Mucosa of rectum (tissue), 2 donors: ENCODE results near the gene PLXNA4.

Source experiments
- H3K27ac ChIP-seq, 2 donors: one replicate each; pipeline ENCODE4 v1.7.0; 2013; ENCODE audit warnings: inconsistent platforms in 2 of 2, low read depth in 2 of 2, low read length in 2 of 2
- H3K27me3 ChIP-seq, 2 donors: one replicate each; pipeline ENCODE4 v1.7.0; 2013; ENCODE audit warnings: low read length in 2 of 2; ENCODE audit not compliant: control insufficient read depth in 2 of 2, insufficient read depth in 2 of 2
- H3K36me3 ChIP-seq, 2 donors: one replicate each; pipeline ENCODE4 v1.7.0; 2013; ENCODE audit warnings: low read length in 2 of 2; ENCODE audit not compliant: control insufficient read depth in 2 of 2, insufficient read depth in 2 of 2
- H3K4me1 ChIP-seq, 2 donors: one replicate each; pipeline ENCODE4 v1.7.0; 2013; ENCODE audit warnings: low read length in 2 of 2, mild to moderate bottlenecking in 1 of 2; ENCODE audit not compliant: control insufficient read depth in 2 of 2, insufficient read depth in 2 of 2
- H3K4me3 ChIP-seq, 2 donors: one replicate each; pipeline ENCODE4 v1.7.0; 2013; ENCODE audit warnings: low read length in 2 of 2
- H3K9ac ChIP-seq, 2 donors: one replicate each; pipeline ENCODE4 v1.7.0; 2013; ENCODE audit warnings: low read length in 2 of 2, low read depth in 1 of 2, mild to moderate bottlenecking in 1 of 2
- H3K9me3 ChIP-seq, 2 donors: one replicate each; pipeline ENCODE4 v1.7.0; 2013; ENCODE audit warnings: low read length in 2 of 2; ENCODE audit not compliant: control insufficient read depth in 2 of 2
- donor health status: healthy.
- donor health status: Normal muscosa, but diverticular disease.

PLXNA4 gene

GRCh38 chr7:132098327-132098726, 477.9 kb downstream of the PLXNA4 start:
- no peaks in the 10 kb centered on the region for H3K36me3 ChIP-seq
- peaks cover 0 to 2% of the 10 kb centered on the region in 2 donors for H3K27me3 ChIP-seq
- H3K4me1 ChIP-seq = peaks cover 0 to 4% of the 10 kb centered on the region in 2 donors
- H3K27ac ChIP-seq = no peak overlapping the region
- H3K9me3 ChIP-seq = no peaks in the 10 kb centered on the region
- no peak overlapping the region for H3K4me3 ChIP-seq
- H3K9ac ChIP-seq = no peak overlapping the region

DNA sequence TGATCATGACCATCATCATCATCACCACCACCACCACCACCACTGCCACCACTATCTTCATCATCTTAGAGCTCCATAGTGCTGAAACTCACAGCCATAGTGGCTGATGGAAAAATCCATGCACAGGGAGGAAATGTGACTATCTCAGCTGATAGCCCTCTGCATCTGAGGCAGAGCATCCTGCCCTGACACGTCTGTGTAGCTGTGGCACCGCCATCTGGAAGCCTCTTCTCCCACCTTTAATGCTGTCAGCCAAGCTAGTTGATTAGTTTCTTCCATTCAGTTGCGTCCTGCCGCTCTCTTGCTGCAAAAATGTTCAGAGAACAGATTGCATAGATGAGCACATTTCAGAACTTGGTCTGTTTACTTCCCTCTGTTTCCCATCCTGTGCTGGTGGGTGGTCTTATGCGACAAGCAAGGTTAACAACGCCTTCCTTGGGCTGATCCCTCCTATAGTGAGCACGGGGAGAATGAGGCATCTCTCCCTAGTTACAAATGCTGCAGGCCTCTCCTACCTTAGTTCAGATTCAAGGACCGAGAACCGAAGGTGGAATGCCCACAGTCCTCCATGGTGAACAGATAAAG, 478.6 kb downstream of the PLXNA4 start:
- no peaks in the 10 kb centered on the region for H3K36me3 ChIP-seq
- peaks cover 0 to 2% of the 10 kb centered on the region in 2 donors for H3K27me3 ChIP-seq
- no peaks in the 10 kb centered on the region for H3K4me1 ChIP-seq
- no peak overlapping the region for H3K4me3 ChIP-seq
- no peaks in the 10 kb centered on the region for H3K9me3 ChIP-seq
- H3K27ac ChIP-seq = no peak overlapping the region
- H3K9ac ChIP-seq = no peak overlapping the region

- peaks cover 0 to 2% of the 10 kb centered on the region in 2 donors for H3K27me3 ChIP-seq
- no peak overlapping the region for H3K4me3 ChIP-seq
- H3K9me3 ChIP-seq = no peaks in the 10 kb centered on the region
- H3K4me1 ChIP-seq = no peaks in the 10 kb centered on the region
- H3K27ac ChIP-seq = no peak overlapping the region
- H3K36me3 ChIP-seq = no peaks in the 10 kb centered on the region
- no peak overlapping the region for H3K9ac ChIP-seq
Measured at GRCh38 chr7:132095111-132095765, 481.0 kb downstream of the PLXNA4 start.

DNA sequence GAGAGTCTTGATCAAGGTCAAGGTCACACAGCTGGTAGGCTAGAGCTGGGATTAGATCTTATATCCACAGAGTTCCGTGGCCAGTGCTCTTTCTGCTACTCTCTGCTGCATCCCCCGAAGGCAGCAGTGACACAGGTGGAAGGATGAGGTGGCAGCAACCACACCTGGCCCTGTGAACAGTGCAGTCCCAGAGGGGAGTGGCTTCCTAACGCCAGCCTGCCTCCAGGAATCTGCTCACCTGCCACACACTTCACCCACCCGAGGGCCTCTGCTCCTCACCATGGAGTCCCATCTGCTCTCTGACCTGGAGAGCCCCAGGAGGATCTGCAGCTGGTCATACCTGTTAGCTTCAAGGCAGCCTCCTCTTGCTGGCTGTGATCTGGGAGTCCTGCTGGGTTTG, 484.2 kb downstream of the PLXNA4 start:
- no peak overlapping the region for H3K9ac ChIP-seq
- no peak overlapping the region for H3K4me3 ChIP-seq
- no peaks in the 10 kb centered on the region for H3K9me3 ChIP-seq
- H3K36me3 ChIP-seq = no peaks in the 10 kb centered on the region
- no peaks in the 10 kb centered on the region for H3K4me1 ChIP-seq
- H3K27me3 ChIP-seq = no peaks in the 10 kb centered on the region
- H3K27ac ChIP-seq = no peak overlapping the region

GRCh38 chr7:132091706-132092105, 484.6 kb downstream of the PLXNA4 start:
- H3K27me3 ChIP-seq = no peaks in the 10 kb centered on the region
- no peak overlapping the region for H3K27ac ChIP-seq
- H3K4me1 ChIP-seq = no peaks in the 10 kb centered on the region
- no peak overlapping the region for H3K4me3 ChIP-seq
- H3K36me3 ChIP-seq = no peaks in the 10 kb centered on the region
- H3K9ac ChIP-seq = no peak overlapping the region
- H3K9me3 ChIP-seq = no peaks in the 10 kb centered on the region

- no peak overlapping the region for H3K9ac ChIP-seq
- H3K9me3 ChIP-seq = no peaks in the 10 kb centered on the region
- H3K27ac ChIP-seq = no peak overlapping the region
- no peaks in the 10 kb centered on the region for H3K27me3 ChIP-seq
- no peak overlapping the region for H3K4me3 ChIP-seq
- no peaks in the 10 kb centered on the region for H3K36me3 ChIP-seq
- H3K4me1 ChIP-seq = no peaks in the 10 kb centered on the region
Measured at GRCh38 chr7:132090444-132090843, 485.8 kb downstream of the PLXNA4 start.

GRCh38 chr7:132089356-132089755, 486.9 kb downstream of the PLXNA4 start:
- Histone ChIP-seq H3K4me1 (no peaks in the 10 kb centered on the region), H3K9me3 (no peaks in the 10 kb centered on the region), H3K36me3 (no peaks in the 10 kb centered on the region), H3K27me3 (no peaks in the 10 kb centered on the region), H3K27ac (no peak overlapping the region), H3K4me3 (no peak overlapping the region), H3K9ac (no peak overlapping the region)

DNA sequence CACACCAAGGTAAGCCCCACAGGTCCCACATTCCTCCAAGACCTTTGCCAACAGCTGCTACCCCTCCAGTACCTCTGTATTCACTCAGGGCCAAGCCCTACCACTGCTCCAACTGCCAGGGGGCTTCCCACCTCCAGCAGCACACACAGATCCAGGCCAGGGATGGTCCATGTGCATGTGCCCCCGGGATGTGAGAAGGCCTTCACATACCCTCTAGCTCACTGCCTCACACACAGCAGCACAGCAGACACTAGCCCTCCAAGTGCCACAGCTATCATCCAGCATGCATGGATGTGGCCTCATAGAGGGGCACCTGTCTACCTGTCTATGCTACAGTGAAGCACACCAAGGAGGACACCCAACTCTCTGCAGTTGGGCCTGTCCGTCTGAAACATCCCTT, 488.8 kb downstream of the PLXNA4 start:
- no peaks in the 10 kb centered on the region for H3K9me3 ChIP-seq
- no peaks in the 10 kb centered on the region for H3K4me1 ChIP-seq
- H3K36me3 ChIP-seq = no peaks in the 10 kb centered on the region
- no peak overlapping the region for H3K4me3 ChIP-seq
- H3K27me3 ChIP-seq = no peaks in the 10 kb centered on the region
- no peak overlapping the region for H3K27ac ChIP-seq
- no peak overlapping the region for H3K9ac ChIP-seq

DNA sequence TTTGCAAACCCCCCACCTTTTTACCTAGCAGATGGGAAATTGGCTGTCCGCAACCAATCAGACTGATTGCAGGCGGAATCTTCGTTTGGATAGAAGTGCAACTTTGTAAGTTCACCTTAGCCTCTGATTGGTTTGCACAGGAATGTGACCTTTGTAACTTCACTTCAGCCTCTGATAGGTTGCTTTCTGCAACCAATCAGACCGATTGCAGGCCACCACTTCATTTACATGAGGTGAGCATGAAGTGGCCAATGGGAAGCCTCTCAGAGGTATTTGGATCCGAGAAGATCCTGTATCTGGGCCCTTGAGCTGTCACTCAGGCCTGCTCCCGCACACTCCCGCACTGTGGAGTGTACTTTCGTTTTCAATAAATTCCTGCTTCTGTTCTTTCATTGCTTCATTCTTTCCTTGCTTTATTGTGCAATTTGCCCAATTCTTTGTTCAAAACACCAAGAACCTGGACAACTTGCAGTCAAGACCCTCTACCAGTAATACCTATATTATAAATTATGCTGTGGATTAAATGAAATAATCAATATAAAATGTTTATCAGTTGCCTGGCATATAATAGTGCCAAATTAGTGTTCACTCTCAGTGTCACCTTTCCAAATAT, 491.4 kb downstream of the PLXNA4 start:
- H3K9ac ChIP-seq = no peak overlapping the region
- H3K27me3 ChIP-seq = no peaks in the 10 kb centered on the region
- no peak overlapping the region for H3K4me3 ChIP-seq
- H3K27ac ChIP-seq = no peak overlapping the region
- H3K9me3 ChIP-seq = no peaks in the 10 kb centered on the region
- no peaks in the 10 kb centered on the region for H3K4me1 ChIP-seq
- no peaks in the 10 kb centered on the region for H3K36me3 ChIP-seq

- no peak overlapping the region for H3K4me3 ChIP-seq
- H3K36me3 ChIP-seq = no peaks in the 10 kb centered on the region
- no peak overlapping the region for H3K9ac ChIP-seq
- H3K27me3 ChIP-seq = no peaks in the 10 kb centered on the region
- no peaks in the 10 kb centered on the region for H3K9me3 ChIP-seq
- no peak overlapping the region for H3K27ac ChIP-seq
- no peaks in the 10 kb centered on the region for H3K4me1 ChIP-seq
Measured at GRCh38 chr7:132083537-132084123, 492.6 kb downstream of the PLXNA4 start.
